ENCODE results near the gene CHKA.

The CHKA gene

GRCh38 chr11:68116974-68117373, 4.2 kb downstream of the CHKA start:
- TF ChIP-seq CTCF (IDR thresholded peaks at IDR 0.05; ENCODE audit: low read length, missing control alignments): no peak
- H3K4me3 ChIP-seq (replicated peaks; ENCODE audit: low read depth, low read length): no peak overlapping the region
- DNase-seq (ENCODE audit: low read depth): no peak

GRCh38 chr11:68116126-68116525, 5.1 kb downstream of the CHKA start:
- no peak for TF ChIP-seq CTCF (IDR thresholded peaks at IDR 0.05; ENCODE audit: low read length, missing control alignments)

GRCh38 chr11:68115285-68115684, 5.9 kb downstream of the CHKA start:
- TF ChIP-seq CTCF (IDR thresholded peaks at IDR 0.05; ENCODE audit: low read length, missing control alignments): no peak
- no peak for DNase-seq (ENCODE audit: low read depth)
- no peak overlapping the region for H3K4me3 ChIP-seq (replicated peaks; ENCODE audit: low read depth, low read length)

More at GRCh38 chr11:68116126-68116525, 5.1 kb downstream of the CHKA start:
- DNase-seq (ENCODE audit: low read depth): no peak
- no peak overlapping the region for H3K4me3 ChIP-seq (replicated peaks; ENCODE audit: low read depth, low read length)

- DNase-seq (ENCODE audit: low read depth): peak; percentile 27
- no peak for TF ChIP-seq CTCF (IDR thresholded peaks at IDR 0.05; ENCODE audit: low read length, missing control alignments)
- H3K4me3 ChIP-seq (replicated peaks; ENCODE audit: low read depth, low read length): no peak overlapping the region
Observed at GRCh38 chr11:68113986-68114385, 7.2 kb downstream of the CHKA start.

- TF ChIP-seq CTCF (IDR thresholded peaks at IDR 0.05; ENCODE audit: low read length, missing control alignments): no peak
- DNase-seq (ENCODE audit: low read depth): no peak
- H3K4me3 ChIP-seq (replicated peaks; ENCODE audit: low read depth, low read length): no peak overlapping the region
Observed at GRCh38 chr11:68107689-68108088, 13.5 kb downstream of the CHKA start.

- no peak overlapping the region for H3K4me3 ChIP-seq (replicated peaks; ENCODE audit: low read depth, low read length)
- peak; percentile 42 for DNase-seq (ENCODE audit: low read depth)
- TF ChIP-seq CTCF (IDR thresholded peaks at IDR 0.05; ENCODE audit: low read length, missing control alignments): no peak
Observed at GRCh38 chr11:68106165-68106940, 14.8 kb downstream of the CHKA start.

Measured in fibroblast of pulmonary artery (primary cell).